Colonic mucosa (tissue), 4 donors: Measurements from ENCODE around the gene PRKAB1. TPM values are rescaled to one million over a fixed set of nuclear protein-coding genes. Genes with fewer than 3 reads are reported as not detected.

Experiments used
- DNase-seq: peaks from one replicate; pipeline ENCODE4 v3.0.0-alpha.2; 2020
- H3K27ac ChIP-seq: fragments of 200-600 bp; one replicate; pipeline ENCODE4 v1.8.0; 2021
- H3K27me3 ChIP-seq: fragments of 200-600 bp; one replicate; pipeline ENCODE4 v1.8.0; 2021
- H3K36me3 ChIP-seq: fragments of 200-600 bp; one replicate; pipeline ENCODE4 v1.8.0; 2021
- H3K4me1 ChIP-seq: fragments of 200-600 bp; one replicate; pipeline ENCODE4 v1.8.0; 2021; ENCODE audit warnings: mild to moderate bottlenecking
- H3K4me3 ChIP-seq: fragments of 200-600 bp; one replicate; pipeline ENCODE4 v1.8.0; 2021
- H3K9ac ChIP-seq, 2 donors: one replicate each; pipeline ENCODE4 v1.7.0; 2013; ENCODE audit warnings: control low read depth in 2 of 2, low read depth in 2 of 2, low read length in 2 of 2
- H3K9me3 ChIP-seq: fragments of 200-600 bp; one replicate; pipeline ENCODE4 v1.8.0; 2021
- CTCF ChIP-seq: fragments of 200-600 bp; IDR thresholded peaks from one replicate; pipeline ENCODE4 v1.8.0; 2022; ENCODE audit warnings: antibody characterized with exemption, mild to moderate bottlenecking
- intact Hi-C: fragments of 100-400 bp; cut with DNase I; formaldehyde crosslinking; loops from one replicate; pipeline ENCODE4 v1.14.1; 2022
- total RNA-seq, 2 donors: library from RNA; stranded (reverse); fragmentation: NEBNext Ultra II Directional in 1 of 2; extraction: Animal tissue kit (Norgen Biotek cat#: 25700) in 1 of 2; gene quantifications; one replicate each; pipeline ENCODE4 v1.2.1, GENCODE V29; 2021
- donor health status: healthy.
- donor health status: DM: no; HTN: no; CAD: no.
- donor health status: DM: no; HTN: no; CAD: no.

PRKAB1 gene
- total RNA-seq, 2 donors from 2014 or later, result 70.4 to 76.7 TPM

DNA sequence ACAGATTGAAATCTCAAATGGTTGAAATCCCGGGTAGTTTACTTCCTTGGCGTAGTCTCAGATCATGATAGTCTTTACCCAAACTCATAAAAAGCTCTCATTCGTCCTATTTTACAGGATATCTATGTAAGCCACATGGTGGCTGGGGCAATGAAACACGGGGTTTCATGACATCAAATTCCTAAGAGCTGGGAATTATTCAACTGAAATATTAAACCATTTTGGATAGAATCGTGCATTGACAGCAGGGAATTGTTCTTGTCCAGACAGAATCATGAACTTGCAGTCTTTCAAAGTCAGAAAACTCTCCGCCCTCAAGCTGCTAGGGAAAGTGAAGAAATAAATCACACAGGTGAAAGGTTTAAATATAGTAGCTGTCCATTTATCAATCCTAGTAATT, 33.2 kb upstream of the PRKAB1 start:
- Histone ChIP-seq H3K9me3 (no peaks in the 10 kb centered on the region), H3K36me3 (no peaks in the 10 kb centered on the region), H3K4me1 (no peaks in the 10 kb centered on the region), H3K9ac (no peak overlapping the region), H3K27me3 (no peaks in the 10 kb centered on the region), H3K27ac (no peak overlapping the region), H3K4me3 (no peak overlapping the region)
- no peak for DNase-seq
- intact Hi-C loops, result no loop called here
- no peak for TF ChIP-seq CTCF

- TF ChIP-seq CTCF, result no peak
- H3K9me3 ChIP-seq, result no peaks in the 10 kb centered on the region
- no peak overlapping the region for H3K27ac ChIP-seq
- no peaks in the 10 kb centered on the region for H3K27me3 ChIP-seq
- no peak for DNase-seq
- intact Hi-C loops, result no loop called here
- no peak overlapping the region for H3K9ac ChIP-seq
- H3K4me3 ChIP-seq, result no peak overlapping the region
- H3K4me1 ChIP-seq, result no peaks in the 10 kb centered on the region
- H3K36me3 ChIP-seq, result no peaks in the 10 kb centered on the region
Observed at GRCh38 chr12:119642986-119643385, 24.9 kb upstream of the PRKAB1 start.

DNA sequence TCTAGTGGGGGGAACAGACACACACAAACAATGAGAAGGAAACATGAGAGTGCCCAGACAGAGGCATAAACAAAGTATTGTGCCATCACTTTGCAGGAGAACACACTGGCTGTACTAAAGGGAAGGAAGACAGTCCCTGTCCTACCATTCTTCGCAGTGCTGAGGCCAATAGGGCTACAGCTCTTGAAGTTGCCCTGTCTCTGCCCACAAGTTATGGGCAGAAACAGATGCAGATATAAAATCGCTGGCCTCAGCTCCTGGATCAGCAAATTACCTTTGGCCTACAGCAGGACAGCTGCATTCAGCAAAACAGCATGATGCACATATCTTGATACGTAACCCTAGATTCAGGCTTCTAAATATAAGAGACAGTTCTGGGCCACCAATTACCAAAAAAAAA, 23.0 kb upstream of the PRKAB1 start:
- no peak for TF ChIP-seq CTCF
- Histone ChIP-seq H3K27ac (no peak overlapping the region), H3K27me3 (no peaks in the 10 kb centered on the region), H3K9ac (no peak overlapping the region), H3K4me1 (no peaks in the 10 kb centered on the region), H3K4me3 (no peak overlapping the region), H3K36me3 (no peaks in the 10 kb centered on the region), H3K9me3 (no peaks in the 10 kb centered on the region)
- DNase-seq, result no peak
- intact Hi-C loops, result no loop called here

GRCh38 chr12:119645535-119646059, 22.3 kb upstream of the PRKAB1 start:
- TF ChIP-seq CTCF, result no peak
- H3K27ac ChIP-seq, result no peak overlapping the region
- no peaks in the 10 kb centered on the region for H3K4me1 ChIP-seq
- DNase-seq, result no peak
- no peaks in the 10 kb centered on the region for H3K36me3 ChIP-seq
- H3K27me3 ChIP-seq, result no peaks in the 10 kb centered on the region
- intact Hi-C loops, result no loop called here
- no peaks in the 10 kb centered on the region for H3K9me3 ChIP-seq
- H3K4me3 ChIP-seq, result no peak overlapping the region
- H3K9ac ChIP-seq, result no peak overlapping the region

- no peaks in the 10 kb centered on the region for H3K4me1 ChIP-seq
- no peaks in the 10 kb centered on the region for H3K9me3 ChIP-seq
- H3K4me3 ChIP-seq, result no peak overlapping the region
- no peak for DNase-seq
- no peak overlapping the region for H3K9ac ChIP-seq
- no peaks in the 10 kb centered on the region for H3K27me3 ChIP-seq
- intact Hi-C loops, result no loop called here
- H3K27ac ChIP-seq, result no peak overlapping the region
- H3K36me3 ChIP-seq, result no peaks in the 10 kb centered on the region
- peak; percentile 47 for TF ChIP-seq CTCF
Observed at GRCh38 chr12:119649202-119649808, 18.6 kb upstream of the PRKAB1 start.
